HEK293T (cell line): ENCODE data around the gene CTH.

Experiments used
- BHLHE40 ChIP-seq: fragments of 450-650 bp; IDR thresholded peaks from 2 replicates; pipeline ENCODE4 v1.6.1; 2016; ENCODE audit warnings: mild to moderate bottlenecking, moderate library complexity, borderline replicate concordance
- FOXA1 ChIP-seq: fragments of 450-650 bp; IDR thresholded peaks from 2 replicates; pipeline ENCODE4 v1.6.1; 2016; ENCODE audit warnings: mild to moderate bottlenecking
- HDGF ChIP-seq: fragments of 450-650 bp; IDR thresholded peaks from 2 replicates; pipeline ENCODE4 v1.6.1; 2017; ENCODE audit warnings: antibody characterized with exemption, borderline replicate concordance
- SP1 ChIP-seq: fragments of 450-650 bp; IDR thresholded peaks from 2 replicates; pipeline ENCODE4 v1.6.1; 2017
- TARDBP ChIP-seq: fragments of 450-650 bp; IDR thresholded peaks from 2 replicates; pipeline ENCODE4 v1.6.1; 2016
- TF ChIP-seq, protein P1 (sequence below): fragments of 450-650 bp; IDR thresholded peaks from 2 replicates; pipeline ENCODE4 v1.6.1; 2016

- TF ChIP-seq HDGF: no peak
- TF ChIP-seq FOXA1: no peak
- TF ChIP-seq, protein P1, sequence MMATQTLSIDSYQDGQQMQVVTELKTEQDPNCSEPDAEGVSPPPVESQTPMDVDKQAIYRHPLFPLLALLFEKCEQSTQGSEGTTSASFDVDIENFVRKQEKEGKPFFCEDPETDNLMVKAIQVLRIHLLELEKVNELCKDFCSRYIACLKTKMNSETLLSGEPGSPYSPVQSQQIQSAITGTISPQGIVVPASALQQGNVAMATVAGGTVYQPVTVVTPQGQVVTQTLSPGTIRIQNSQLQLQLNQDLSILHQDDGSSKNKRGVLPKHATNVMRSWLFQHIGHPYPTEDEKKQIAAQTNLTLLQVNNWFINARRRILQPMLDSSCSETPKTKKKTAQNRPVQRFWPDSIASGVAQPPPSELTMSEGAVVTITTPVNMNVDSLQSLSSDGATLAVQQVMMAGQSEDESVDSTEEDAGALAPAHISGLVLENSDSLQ: peak; percentile 58
- TF ChIP-seq SP1: no peak
- TF ChIP-seq BHLHE40: no peak
- no peak for TF ChIP-seq TARDBP
These were observed 18.2 kb downstream of the CTH start for GRCh38 chr1:70429219-70429618.
